HEK293 (cell line): ENCODE measurements around the gene FAR1.
"Not testable (repeated sequence)": the region's sequence is repeated elsewhere in the genome, so short reads cannot be mapped to it uniquely, and the experiment has no call there.

ENCODE experiments used
- CTCF ChIA-PET: fragments of 350-600 bp; formaldehyde crosslinking; extraction: SDS; loops from one replicate; lab custom pipeline; 2021; ENCODE audit warnings: antibody characterized with exemption; lab: Yijun Ruan, JAX
- POLR2A ChIA-PET: fragments of 300-600 bp; formaldehyde crosslinking; extraction: SDS; loops from one replicate; lab custom pipeline; 2020; ENCODE audit warnings: antibody characterized with exemption, inconsistent platforms; lab: Yijun Ruan, JAX
- H3K27ac ChIP-seq: fragments of 200-500 bp; sonication (Bioruptor generic); 2 replicates; pipeline ENCODE4 v1.5.1; 2014; ENCODE audit warnings: low read depth, low read length, control low read depth, inconsistent platforms; ENCODE audit errors: extremely low read depth
- H3K36me3 ChIP-seq, 2 experiments: fragments of 200-500 bp in 1 of 2; sonication (Bioruptor generic) in 1 of 2; 1 replicate in 1 of 2; 2 replicates in 1 of 2; pipeline ENCODE4 v1.5.1; 2014 to 2017; ENCODE audit warnings: inconsistent platforms in 2 of 2, low read length in 2 of 2; ENCODE audit not compliant: control insufficient read depth in 2 of 2, insufficient read depth in 1 of 2
- H3K4me1 ChIP-seq: fragments of 200-500 bp; sonication (Bioruptor generic); 2 replicates; pipeline ENCODE4 v1.5.1; 2014; ENCODE audit warnings: mild to moderate bottlenecking, low read length, inconsistent platforms; ENCODE audit not compliant: control insufficient read depth, insufficient read depth
- H3K4me3 ChIP-seq: 2 replicates; pipeline ENCODE4 v1.5.1; 2011; ENCODE audit warnings: low read depth, mild to moderate bottlenecking, control low read depth, low read length, moderate library complexity
- H3K9me3 ChIP-seq: fragments of 200-500 bp; sonication (Bioruptor generic); 2 replicates; pipeline ENCODE4 v1.5.1; 2014; ENCODE audit warnings: low read depth, low read length, inconsistent platforms; ENCODE audit not compliant: control insufficient read depth, insufficient read depth
- FEZF1 ChIP-seq: fragments of 450-650 bp; formaldehyde crosslinking; IDR thresholded peaks from 2 replicates; pipeline ENCODE4 v1.5.1; 2016; ENCODE audit warnings: missing biosample characterization, missing genetic modification characterization
- GLI2 ChIP-seq: fragments of 450-650 bp; formaldehyde crosslinking; IDR thresholded peaks from 2 replicates; pipeline ENCODE4; 2017; ENCODE audit warnings: missing biosample characterization, missing genetic modification characterization, low read depth, borderline replicate concordance
- GLI4 ChIP-seq: fragments of 450-650 bp; formaldehyde crosslinking; IDR thresholded peaks from 2 replicates; pipeline ENCODE4 v1.5.1; 2016; ENCODE audit warnings: missing biosample characterization, missing genetic modification characterization
- KLF9 ChIP-seq: fragments of 450-650 bp; formaldehyde crosslinking; IDR thresholded peaks from 2 replicates; pipeline ENCODE4 v1.5.1; 2016; ENCODE audit warnings: missing biosample characterization, missing genetic modification characterization, low read depth
- RBAK ChIP-seq: fragments of 450-650 bp; formaldehyde crosslinking; IDR thresholded peaks from 2 replicates; pipeline ENCODE4 v1.5.1; 2016; ENCODE audit warnings: missing biosample characterization, missing genetic modification characterization
- TSHZ1 ChIP-seq: fragments of 450-650 bp; formaldehyde crosslinking; IDR thresholded peaks from 2 replicates; pipeline ENCODE4 v1.5.1; 2016; ENCODE audit warnings: missing biosample characterization, missing genetic modification characterization, borderline replicate concordance
- ZBTB6 ChIP-seq: fragments of 450-650 bp; formaldehyde crosslinking; IDR thresholded peaks from 2 replicates; pipeline ENCODE4 v1.5.1; 2017; ENCODE audit warnings: missing biosample characterization, missing genetic modification characterization
- ZBTB7A ChIP-seq: fragments of 450-650 bp; formaldehyde crosslinking; IDR thresholded peaks from 2 replicates; pipeline ENCODE4 v1.5.1; 2016; ENCODE audit warnings: low read depth, missing biosample characterization, missing genetic modification characterization
- ZIC2 ChIP-seq: fragments of 450-650 bp; formaldehyde crosslinking; IDR thresholded peaks from 2 replicates; pipeline ENCODE4 v1.5.1; 2016; ENCODE audit warnings: missing biosample characterization, missing genetic modification characterization
- ZNF114 ChIP-seq: fragments of 450-650 bp; formaldehyde crosslinking; IDR thresholded peaks from 2 replicates; pipeline ENCODE4 v1.5.0; 2017; ENCODE audit warnings: missing biosample characterization, missing genetic modification characterization
- ZNF133 ChIP-seq: fragments of 450-650 bp; formaldehyde crosslinking; IDR thresholded peaks from 2 replicates; pipeline ENCODE4 v1.5.1; 2016; ENCODE audit warnings: missing biosample characterization, missing genetic modification characterization
- ZNF157 ChIP-seq: fragments of 450-650 bp; formaldehyde crosslinking; IDR thresholded peaks from 2 replicates; pipeline ENCODE4 v1.5.1; 2016; ENCODE audit warnings: missing biosample characterization, missing genetic modification characterization
- ZNF19 ChIP-seq: fragments of 450-650 bp; formaldehyde crosslinking; IDR thresholded peaks from 2 replicates; pipeline ENCODE4; 2016; ENCODE audit warnings: missing biosample characterization, missing genetic modification characterization, low read depth
- ZNF214 ChIP-seq: fragments of 450-650 bp; formaldehyde crosslinking; IDR thresholded peaks from 2 replicates; pipeline ENCODE4 v1.5.1; 2017; ENCODE audit warnings: missing biosample characterization, mild to moderate bottlenecking, missing genetic modification characterization, borderline replicate concordance
- ZNF223 ChIP-seq: fragments of 450-650 bp; formaldehyde crosslinking; IDR thresholded peaks from 2 replicates; pipeline ENCODE4 v1.5.1; 2016; ENCODE audit warnings: missing biosample characterization, missing genetic modification characterization
- ZNF248 ChIP-seq: fragments of 450-650 bp; formaldehyde crosslinking; IDR thresholded peaks from 2 replicates; pipeline ENCODE4 v1.5.1; 2017; ENCODE audit warnings: missing biosample characterization, missing genetic modification characterization
- ZNF510 ChIP-seq: fragments of 450-650 bp; formaldehyde crosslinking; IDR thresholded peaks from 2 replicates; pipeline ENCODE4 v1.5.1; 2018; ENCODE audit warnings: mild to moderate bottlenecking, missing genetic modification characterization, missing biosample characterization; ENCODE audit not compliant: insufficient replicate concordance
- ZNF558 ChIP-seq: fragments of 450-650 bp; formaldehyde crosslinking; IDR thresholded peaks from 2 replicates; pipeline ENCODE4 v1.5.1; 2016; ENCODE audit warnings: missing biosample characterization, missing genetic modification characterization
- ZNF776 ChIP-seq: fragments of 450-650 bp; formaldehyde crosslinking; IDR thresholded peaks from 2 replicates; pipeline ENCODE4 v1.5.0; 2017; ENCODE audit warnings: missing biosample characterization, missing genetic modification characterization, borderline replicate concordance
- ZNF777 ChIP-seq: fragments of 450-650 bp; formaldehyde crosslinking; IDR thresholded peaks from 2 replicates; pipeline ENCODE4 v1.5.1; 2017; ENCODE audit warnings: missing biosample characterization, missing genetic modification characterization, borderline replicate concordance
- ZNF837 ChIP-seq: fragments of 450-650 bp; formaldehyde crosslinking; IDR thresholded peaks from 2 replicates; pipeline ENCODE4 v1.5.1; 2016; ENCODE audit warnings: missing biosample characterization, missing genetic modification characterization
- TF ChIP-seq, protein P1 (sequence below): fragments of 450-650 bp; formaldehyde crosslinking; IDR thresholded peaks from 2 replicates; pipeline ENCODE4 v1.5.1; 2017; ENCODE audit warnings: missing biosample characterization, missing genetic modification characterization
- TF ChIP-seq, protein P2 (sequence below): fragments of 450-650 bp; formaldehyde crosslinking; IDR thresholded peaks from 2 replicates; pipeline ENCODE4 v1.5.1; 2016; ENCODE audit warnings: missing biosample characterization, missing genetic modification characterization, low read depth

FAR1 gene

GRCh38 chr11:13620063-13620462, 48.4 kb upstream of the FAR1 start:
- POLR2A ChIA-PET = no interaction called here
- H3K4me3 ChIP-seq = no peak overlapping the region
- no peak for TF ChIP-seq ZNF214 (tag by site-specific recombination)
- TF ChIP-seq ZNF19 = no peak
- TF ChIP-seq ZNF157 (tag by site-specific recombination) = no peak
- no peak for TF ChIP-seq ZNF777 (tag by site-specific recombination)
- TF ChIP-seq FEZF1 = no peak
- no peak for TF ChIP-seq RBAK (tag by site-specific recombination)
- no peak for TF ChIP-seq KLF9
- TF ChIP-seq ZNF133 (tag by site-specific recombination) = no peak
- TF ChIP-seq GLI2 (tag by site-specific recombination) = no peak
- no peak for TF ChIP-seq ZNF776 (tag by site-specific recombination)
- TF ChIP-seq ZNF558 (tag by site-specific recombination) = no peak
- TF ChIP-seq ZNF510 (tag by site-specific recombination) = no peak
- TF ChIP-seq ZNF223 (tag by site-specific recombination) = no peak
- TF ChIP-seq ZNF248 (tag by site-specific recombination) = no peak
- no peak for TF ChIP-seq ZIC2 (tag by site-specific recombination)
- no peak for TF ChIP-seq GLI4 (tag by site-specific recombination)
- TF ChIP-seq, protein P1, sequence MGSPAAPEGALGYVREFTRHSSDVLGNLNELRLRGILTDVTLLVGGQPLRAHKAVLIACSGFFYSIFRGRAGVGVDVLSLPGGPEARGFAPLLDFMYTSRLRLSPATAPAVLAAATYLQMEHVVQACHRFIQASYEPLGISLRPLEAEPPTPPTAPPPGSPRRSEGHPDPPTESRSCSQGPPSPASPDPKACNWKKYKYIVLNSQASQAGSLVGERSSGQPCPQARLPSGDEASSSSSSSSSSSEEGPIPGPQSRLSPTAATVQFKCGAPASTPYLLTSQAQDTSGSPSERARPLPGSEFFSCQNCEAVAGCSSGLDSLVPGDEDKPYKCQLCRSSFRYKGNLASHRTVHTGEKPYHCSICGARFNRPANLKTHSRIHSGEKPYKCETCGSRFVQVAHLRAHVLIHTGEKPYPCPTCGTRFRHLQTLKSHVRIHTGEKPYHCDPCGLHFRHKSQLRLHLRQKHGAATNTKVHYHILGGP (tag by site-specific recombination) = no peak
- H3K9me3 ChIP-seq = no peaks in the 10 kb centered on the region
- no peaks in the 10 kb centered on the region for H3K36me3 ChIP-seq
- H3K27ac ChIP-seq = no peak overlapping the region
- CTCF ChIA-PET = no interaction called here
- no peaks in the 10 kb centered on the region for H3K4me1 ChIP-seq

DNA sequence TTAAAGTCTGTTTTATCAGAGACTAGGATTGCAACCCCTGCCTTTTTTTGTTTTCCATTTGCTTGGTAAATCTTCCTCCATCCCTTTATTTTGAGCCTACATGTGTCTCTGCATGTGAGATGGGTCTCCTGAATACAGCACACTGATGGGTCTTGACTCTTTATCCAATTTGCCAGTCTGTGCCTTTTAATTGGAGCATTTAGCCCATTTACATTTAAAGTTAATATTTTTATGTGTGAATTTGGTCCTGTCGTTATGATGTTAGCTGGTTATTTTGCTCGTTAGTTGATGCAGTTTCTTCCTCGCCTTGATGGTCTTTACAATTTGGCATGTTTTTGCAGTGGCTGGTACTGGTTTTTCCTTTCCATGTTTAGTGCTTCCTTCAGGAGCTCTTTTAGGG, 41.6 kb upstream of the FAR1 start:
- H3K36me3 ChIP-seq, H3K27ac ChIP-seq, POLR2A ChIA-PET, CTCF ChIA-PET, H3K4me3 ChIP-seq, H3K9me3 ChIP-seq, H3K4me1 ChIP-seq: not testable (repeated sequence)

DNA sequence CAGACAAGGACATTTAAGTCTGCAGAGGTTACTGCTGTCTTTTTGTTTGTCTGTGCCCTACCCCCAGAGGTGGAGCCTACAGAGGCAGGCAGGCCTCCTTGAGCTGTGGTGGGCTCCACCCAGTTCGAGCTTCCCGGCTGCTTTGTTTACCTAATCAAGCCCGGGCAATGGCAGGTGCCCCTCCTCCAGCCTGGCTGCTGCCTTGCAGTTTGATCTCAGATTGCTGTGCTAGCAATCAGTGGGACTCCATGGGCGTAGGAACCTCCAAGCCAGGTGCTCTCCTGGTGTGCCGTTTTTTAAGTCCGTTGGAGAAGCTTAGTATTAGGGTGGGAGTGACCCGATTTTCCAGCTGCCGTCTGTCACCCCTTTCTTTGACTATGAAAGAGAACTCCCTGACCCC, 39.8 kb upstream of the FAR1 start:
- CTCF ChIA-PET, H3K9me3 ChIP-seq, H3K4me1 ChIP-seq, H3K36me3 ChIP-seq, H3K27ac ChIP-seq, POLR2A ChIA-PET, H3K4me3 ChIP-seq: not testable (repeated sequence)

DNA sequence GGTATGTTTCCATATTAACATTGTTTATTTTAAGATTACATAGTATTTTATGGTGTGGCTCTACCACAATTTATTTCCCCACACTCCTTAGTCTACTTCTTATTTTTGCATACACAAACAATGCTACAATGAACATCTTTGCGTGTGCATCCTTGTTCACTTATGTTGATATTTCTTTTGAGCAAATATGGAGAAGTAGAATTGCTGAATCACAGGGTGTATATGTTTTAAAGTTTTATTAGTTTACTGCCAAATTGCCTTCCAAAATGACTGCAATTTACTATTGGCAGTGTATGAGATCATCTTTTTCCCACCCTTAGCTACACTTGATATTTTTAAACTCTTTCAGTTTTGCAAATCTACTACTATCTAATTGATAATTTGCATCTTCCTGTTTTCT, 38.7 kb upstream of the FAR1 start:
- Histone ChIP-seq H3K36me3 (no peaks in the 10 kb centered on the region), H3K9me3 (no peaks in the 10 kb centered on the region), H3K4me1 (no peaks in the 10 kb centered on the region), H3K27ac (no peak overlapping the region), H3K4me3 (no peak overlapping the region)
- ChIA-PET CTCF (no interaction called here), POLR2A (no interaction called here)
- no peak for TF ChIP-seq ZNF114 (tag by site-specific recombination)
- TF ChIP-seq ZNF837 (tag by site-specific recombination) = no peak
- no peak for TF ChIP-seq ZBTB6 (tag by site-specific recombination)
- TF ChIP-seq, protein P2, sequence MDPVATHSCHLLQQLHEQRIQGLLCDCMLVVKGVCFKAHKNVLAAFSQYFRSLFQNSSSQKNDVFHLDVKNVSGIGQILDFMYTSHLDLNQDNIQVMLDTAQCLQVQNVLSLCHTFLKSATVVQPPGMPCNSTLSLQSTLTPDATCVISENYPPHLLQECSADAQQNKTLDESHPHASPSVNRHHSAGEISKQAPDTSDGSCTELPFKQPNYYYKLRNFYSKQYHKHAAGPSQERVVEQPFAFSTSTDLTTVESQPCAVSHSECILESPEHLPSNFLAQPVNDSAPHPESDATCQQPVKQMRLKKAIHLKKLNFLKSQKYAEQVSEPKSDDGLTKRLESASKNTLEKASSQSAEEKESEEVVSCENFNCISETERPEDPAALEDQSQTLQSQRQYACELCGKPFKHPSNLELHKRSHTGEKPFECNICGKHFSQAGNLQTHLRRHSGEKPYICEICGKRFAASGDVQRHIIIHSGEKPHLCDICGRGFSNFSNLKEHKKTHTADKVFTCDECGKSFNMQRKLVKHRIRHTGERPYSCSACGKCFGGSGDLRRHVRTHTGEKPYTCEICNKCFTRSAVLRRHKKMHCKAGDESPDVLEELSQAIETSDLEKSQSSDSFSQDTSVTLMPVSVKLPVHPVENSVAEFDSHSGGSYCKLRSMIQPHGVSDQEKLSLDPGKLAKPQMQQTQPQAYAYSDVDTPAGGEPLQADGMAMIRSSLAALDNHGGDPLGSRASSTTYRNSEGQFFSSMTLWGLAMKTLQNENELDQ (tag by site-specific recombination) = no peak
- TF ChIP-seq ZBTB7A (tag by site-specific recombination) = no peak
- no peak for TF ChIP-seq TSHZ1 (tag by site-specific recombination)
